NCI-H1105 (cell line): ENCODE data around the gene CNOT4.

Experiments
- DNase-seq: peaks from one replicate; lab custom pipeline; 2025; lab: John Stamatoyannopoulos, UW

CNOT4 gene

GRCh38 chr7:135397689-135398088, 112.2 kb downstream of the CNOT4 start:
- no peak for DNase-seq

- no peak for DNase-seq
Observed at GRCh38 chr7:135392701-135393100, 117.2 kb downstream of the CNOT4 start.

- no peak for DNase-seq
Observed at GRCh38 chr7:135391514-135391913, 118.4 kb downstream of the CNOT4 start.

- peak; percentile 78 for DNase-seq
Observed at GRCh38 chr7:135390829-135391228, 119.1 kb downstream of the CNOT4 start.

GRCh38 chr7:135389971-135390370, 119.9 kb downstream of the CNOT4 start:
- peak; percentile 56 for DNase-seq

GRCh38 chr7:135388616-135389015, 121.3 kb downstream of the CNOT4 start:
- no peak for DNase-seq

GRCh38 chr7:135386776-135387175, 123.1 kb downstream of the CNOT4 start:
- DNase-seq, result no peak

- DNase-seq, result no peak
Observed at GRCh38 chr7:135386181-135386580, 123.7 kb downstream of the CNOT4 start.

GRCh38 chr7:135385209-135385608, 124.7 kb downstream of the CNOT4 start:
- peak; percentile 68 for DNase-seq

- DNase-seq, result no peak
Observed at GRCh38 chr7:135383525-135384175, 126.3 kb downstream of the CNOT4 start.

- DNase-seq, result no peak
Observed at GRCh38 chr7:135382173-135382572, 127.7 kb downstream of the CNOT4 start.

- no peak for DNase-seq
Observed at GRCh38 chr7:135381369-135381768, 128.5 kb downstream of the CNOT4 start.

- DNase-seq, result no peak
Observed at GRCh38 chr7:135380351-135380750, 129.6 kb downstream of the CNOT4 start.

GRCh38 chr7:135377171-135377570, 132.7 kb downstream of the CNOT4 start:
- DNase-seq, result no peak

- DNase-seq, result no peak
Observed at GRCh38 chr7:135375908-135376699, 133.8 kb downstream of the CNOT4 start.

- DNase-seq, result no peak
Observed at GRCh38 chr7:135374736-135375135, 135.2 kb downstream of the CNOT4 start.

GRCh38 chr7:135372222-135372621, 137.7 kb downstream of the CNOT4 start:
- DNase-seq, result no peak

- DNase-seq, result no peak
Observed at GRCh38 chr7:135370656-135371055, 139.2 kb downstream of the CNOT4 start.

- no peak for DNase-seq
Observed at GRCh38 chr7:135369405-135369804, 140.5 kb downstream of the CNOT4 start.

GRCh38 chr7:135368416-135369186, 141.3 kb downstream of the CNOT4 start:
- DNase-seq, result peak; percentile 51

GRCh38 chr7:135366843-135367508, 142.9 kb downstream of the CNOT4 start:
- no peak for DNase-seq

- DNase-seq, result no peak
Observed at GRCh38 chr7:135365721-135366120, 144.2 kb downstream of the CNOT4 start.
